Effector memory CD4-positive, alpha-beta T cell (primary cell): ENCODE results near the gene DDRGK1.
A peak's percentile ranks its signal among the peaks of the same experiment; 100 is the strongest.

Experiments used
- DNase-seq, 3 donors: peaks; one replicate each; pipeline ENCODE4 v3.0.0-alpha.2; 2020
- H3K27ac ChIP-seq: 2 replicates; pipeline ENCODE4 v1.7.0; 2013; ENCODE audit warnings: mild to moderate bottlenecking, low read length, moderate library complexity; ENCODE audit not compliant: insufficient read depth, poor library complexity, severe bottlenecking
- H3K27me3 ChIP-seq: replicated peaks from 2 replicates; pipeline ENCODE4 v1.7.0; 2013; ENCODE audit warnings: mild to moderate bottlenecking, low read length; ENCODE audit not compliant: insufficient read depth, control insufficient read depth, poor library complexity, severe bottlenecking
- H3K36me3 ChIP-seq: 2 replicates; pipeline ENCODE4 v1.7.0; 2013; ENCODE audit warnings: mild to moderate bottlenecking, low read length, moderate library complexity; ENCODE audit not compliant: control insufficient read depth, insufficient read depth
- H3K4me1 ChIP-seq: 2 replicates; pipeline ENCODE4 v1.7.0; 2013; ENCODE audit warnings: low read length, mild to moderate bottlenecking; ENCODE audit not compliant: control insufficient read depth, insufficient read depth, poor library complexity, severe bottlenecking
- H3K4me3 ChIP-seq: 2 replicates; pipeline ENCODE4 v1.7.0; 2013; ENCODE audit warnings: low read length, low read depth, mild to moderate bottlenecking; ENCODE audit not compliant: insufficient read depth, poor library complexity, severe bottlenecking
- H3K9me3 ChIP-seq: 2 replicates; pipeline ENCODE4 v1.7.0; 2013; ENCODE audit warnings: mild to moderate bottlenecking, low read length, moderate library complexity; ENCODE audit not compliant: control insufficient read depth

DDRGK1 gene

DNA sequence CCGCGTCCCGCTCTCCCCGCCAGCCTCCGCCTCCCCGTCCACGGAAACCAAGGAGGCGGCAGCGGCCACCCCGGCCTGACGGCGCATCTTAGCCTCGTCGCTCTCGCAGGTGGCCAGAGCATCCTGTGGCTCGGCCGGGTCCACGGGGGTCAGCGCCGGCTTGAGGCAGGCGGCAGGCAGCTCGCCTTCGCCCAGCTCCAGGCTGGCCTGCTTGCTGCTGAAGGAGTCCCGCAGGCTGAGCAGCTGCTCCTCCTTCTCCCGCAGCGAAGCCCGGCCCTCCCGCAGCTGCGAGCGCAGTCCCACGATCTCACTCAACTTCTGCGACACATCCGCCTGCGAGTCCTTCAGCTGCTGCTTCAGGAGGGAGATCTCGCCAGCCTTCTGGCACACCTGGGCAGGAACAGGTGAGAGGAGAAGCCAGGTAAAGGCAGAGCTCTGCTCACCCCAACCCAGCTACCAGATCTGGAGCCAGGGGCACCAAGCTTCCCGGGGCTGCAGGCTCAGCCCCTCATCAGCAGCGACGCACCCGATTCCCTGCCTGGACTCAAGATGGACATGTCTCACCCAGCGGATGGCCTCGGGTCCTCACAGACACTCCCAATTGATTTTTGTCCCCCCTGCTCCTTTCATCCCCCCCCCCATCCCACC is 39.6 kb downstream of the DDRGK1 start:
- no peak for DNase-seq
- peaks cover 8% of the 10 kb centered on the region for H3K27me3 ChIP-seq
- peaks cover 3% of the 10 kb centered on the region for H3K4me1 ChIP-seq
- H3K36me3 ChIP-seq = no peaks in the 10 kb centered on the region
- H3K9me3 ChIP-seq = no peaks in the 10 kb centered on the region
- no peak overlapping the region for H3K4me3 ChIP-seq
- no peak overlapping the region for H3K27ac ChIP-seq

DNA sequence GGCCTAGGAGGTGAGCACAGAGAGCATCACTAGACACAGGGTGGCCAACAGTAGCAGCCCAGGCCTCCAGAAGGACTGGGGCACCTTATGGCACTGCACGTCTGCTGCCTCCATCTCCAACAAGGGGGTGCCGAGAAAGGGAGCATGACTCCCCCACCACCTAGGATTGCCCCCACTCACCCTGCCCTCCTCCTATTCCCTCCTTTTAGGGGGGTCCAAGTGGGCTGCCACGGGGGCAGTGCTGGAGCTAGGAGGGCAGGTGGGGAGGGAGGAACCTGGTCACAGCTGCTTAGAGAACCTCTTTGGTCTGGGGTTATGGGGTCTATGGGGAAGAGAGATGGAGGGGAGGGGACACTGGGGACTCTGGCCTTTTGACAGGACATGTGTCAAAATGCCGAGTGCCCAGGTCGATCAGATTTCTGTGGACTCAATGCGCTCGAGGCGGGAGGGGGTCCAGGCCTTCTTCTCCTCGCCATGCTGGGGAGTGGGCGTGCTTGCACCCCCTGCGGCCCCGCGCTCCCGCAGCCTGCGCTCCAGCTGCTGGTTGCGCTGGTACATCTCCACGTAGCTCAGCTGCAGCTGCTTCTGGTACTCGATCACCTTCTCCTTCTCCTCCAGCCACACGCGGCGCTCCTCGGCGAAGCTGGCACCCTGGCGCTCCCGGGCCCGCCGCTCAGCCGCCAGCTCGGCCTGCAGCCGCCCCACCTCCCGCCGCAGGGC is 40.3 kb downstream of the DDRGK1 start:
- Histone ChIP-seq H3K9me3 (no peaks in the 10 kb centered on the region), H3K36me3 (no peaks in the 10 kb centered on the region), H3K27ac (no peak overlapping the region), H3K4me1 (peaks cover 4% of the 10 kb centered on the region), H3K4me3 (no peak overlapping the region), H3K27me3 (peaks cover 8% of the 10 kb centered on the region)
- DNase-seq = no peak

- H3K27me3 ChIP-seq = peaks cover 5% of the 10 kb centered on the region
- H3K4me3 ChIP-seq = no peak overlapping the region
- no peaks in the 10 kb centered on the region for H3K9me3 ChIP-seq
- peaks cover 9% of the 10 kb centered on the region for H3K4me1 ChIP-seq
- H3K36me3 ChIP-seq = no peaks in the 10 kb centered on the region
- H3K27ac ChIP-seq = no peak overlapping the region
- DNase-seq = no peak
Measured at GRCh38 chr20:3163099-3164042, 41.1 kb downstream of the DDRGK1 start.

- Histone ChIP-seq H3K4me1 (peaks cover 17% of the 10 kb centered on the region), H3K27me3 (no peaks in the 10 kb centered on the region), H3K9me3 (no peaks in the 10 kb centered on the region), H3K36me3 (no peaks in the 10 kb centered on the region), H3K4me3 (no peak overlapping the region), H3K27ac (no peak overlapping the region)
- DNase-seq = no peak
Measured at GRCh38 chr20:3162080-3162611, 42.3 kb downstream of the DDRGK1 start.

DNA sequence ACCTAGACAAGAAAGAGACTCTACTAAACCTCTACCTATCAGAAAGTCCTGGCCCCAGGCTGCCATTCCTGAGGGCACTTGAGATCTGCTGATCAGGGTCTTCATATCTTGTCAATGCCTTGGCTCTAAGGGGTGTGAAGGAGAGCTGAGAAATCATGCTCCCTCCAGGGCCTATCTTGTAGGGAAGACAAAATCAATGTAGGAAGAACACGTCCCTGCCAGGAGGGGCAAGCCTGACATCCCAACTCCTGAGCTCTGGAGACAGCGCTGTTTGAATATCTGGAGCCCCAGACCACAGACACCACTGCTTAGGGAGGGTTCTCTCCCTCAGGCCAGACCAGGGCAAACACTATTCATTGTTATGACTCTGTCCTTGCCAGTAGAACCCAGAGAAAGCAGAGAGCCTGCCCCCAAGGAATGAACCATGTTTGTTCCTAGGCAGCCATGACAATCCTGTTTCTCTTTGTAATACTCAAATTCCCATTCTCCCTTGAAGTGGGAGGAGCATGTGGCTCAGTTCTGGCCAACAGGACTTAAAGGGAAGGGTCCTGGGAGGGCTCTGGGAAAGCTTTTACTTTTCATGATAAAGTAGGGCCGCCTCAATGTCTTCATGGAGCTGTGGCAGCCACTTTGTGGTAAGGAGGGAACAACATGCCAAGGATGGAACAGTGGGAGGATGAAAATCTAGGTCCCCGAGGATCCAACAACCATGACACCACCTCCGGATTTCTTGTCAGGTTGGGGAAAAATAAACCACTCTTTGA is 43.0 kb downstream of the DDRGK1 start:
- Histone ChIP-seq H3K4me3 (no peak overlapping the region), H3K27me3 (no peaks in the 10 kb centered on the region), H3K27ac (no peak overlapping the region), H3K9me3 (no peaks in the 10 kb centered on the region), H3K36me3 (peaks cover under 1% of the 10 kb centered on the region), H3K4me1 (peaks cover 23% of the 10 kb centered on the region)
- DNase-seq = no peak

DNA sequence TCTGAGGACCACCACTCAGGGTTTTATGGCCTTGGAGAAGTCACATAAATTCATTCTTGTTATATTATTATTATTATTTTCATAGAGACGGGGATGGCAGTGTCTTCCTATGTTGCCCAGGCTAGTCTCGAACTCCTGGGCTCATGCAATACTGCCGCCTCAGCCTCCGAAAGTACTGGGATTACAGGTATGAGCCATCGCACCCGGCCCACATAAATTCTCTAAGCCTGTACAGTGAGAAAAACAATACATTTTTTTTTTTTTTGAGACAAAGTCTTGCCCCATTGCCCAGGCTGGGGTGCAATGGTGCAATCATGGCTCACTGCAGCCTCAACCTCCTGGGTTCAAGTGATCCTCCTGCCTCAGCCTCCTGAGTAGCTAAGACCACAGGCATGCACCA is 44.1 kb downstream of the DDRGK1 start:
- Histone ChIP-seq H3K9me3 (no peaks in the 10 kb centered on the region), H3K27me3 (no peaks in the 10 kb centered on the region), H3K36me3 (peaks cover 4% of the 10 kb centered on the region), H3K4me3 (no peak overlapping the region), H3K27ac (no peak overlapping the region), H3K4me1 (peaks cover 24% of the 10 kb centered on the region)
- no peak for DNase-seq

DNA sequence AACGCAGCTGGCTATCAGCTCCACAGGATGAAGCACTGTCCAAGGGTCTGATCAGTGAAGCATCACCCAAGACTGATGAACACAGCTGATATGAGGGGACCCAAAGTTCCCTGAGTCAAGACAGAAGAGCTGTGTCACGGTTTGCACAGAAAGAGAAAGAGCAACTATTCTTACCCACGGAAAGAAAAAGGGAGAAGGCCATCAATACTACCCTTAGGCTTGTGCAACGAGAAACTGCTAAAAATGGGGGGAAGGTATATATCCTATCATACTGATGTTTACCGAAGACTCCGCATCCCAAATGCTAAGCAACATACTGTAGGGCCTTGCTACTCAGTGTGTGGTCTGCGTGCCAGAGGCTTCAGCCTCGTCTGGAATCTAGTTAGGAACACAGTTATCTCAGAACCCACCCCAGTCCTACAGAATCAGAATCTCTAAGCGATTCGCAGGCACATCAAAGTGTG is 45.5 kb downstream of the DDRGK1 start:
- Histone ChIP-seq H3K4me1 (peaks cover 29% of the 10 kb centered on the region), H3K4me3 (peak overlapping the region; percentile 86), H3K36me3 (peaks cover 4% of the 10 kb centered on the region), H3K9me3 (no peaks in the 10 kb centered on the region), H3K27me3 (no peaks in the 10 kb centered on the region), H3K27ac (peak overlapping the region; percentile 86)
- peak in 1 of 3 donors; percentile 6 for DNase-seq

DNA sequence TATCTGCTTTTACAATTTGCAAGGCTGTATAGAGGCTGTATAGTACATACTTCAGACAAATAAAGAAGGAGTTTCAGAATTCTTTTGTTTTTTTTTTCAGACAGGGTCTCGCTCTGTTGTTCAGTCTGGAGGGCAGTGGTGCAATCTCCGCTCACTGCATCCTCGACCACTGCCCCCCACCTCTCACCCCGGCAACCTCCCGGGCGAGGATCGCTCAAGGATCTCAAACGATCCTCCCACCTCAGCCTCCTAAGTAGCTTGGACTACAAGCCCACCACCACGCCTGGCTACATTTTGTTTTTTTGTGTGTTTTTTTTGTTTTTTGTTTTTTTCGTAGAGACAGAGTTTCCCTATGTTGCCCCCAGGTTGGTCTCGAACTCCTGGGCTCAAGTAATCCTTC is 46.7 kb downstream of the DDRGK1 start:
- H3K9me3 ChIP-seq = no peaks in the 10 kb centered on the region
- H3K27me3 ChIP-seq = no peaks in the 10 kb centered on the region
- H3K4me3 ChIP-seq = peak overlapping the region; percentile 27
- peaks cover 30% of the 10 kb centered on the region for H3K4me1 ChIP-seq
- H3K36me3 ChIP-seq = peaks cover 4% of the 10 kb centered on the region
- peak overlapping the region; percentile 86 for H3K27ac ChIP-seq
- DNase-seq = no peak
